Neural progenitor cell (in vitro differentiated cells): Measurements from ENCODE around the gene MOG.

Source experiments
- CTCF ChIP-seq: fragments of 200-600 bp; sonication (generic); IDR thresholded peaks from 2 replicates; pipeline ENCODE4 v1.5.1; 2017; ENCODE audit warnings: antibody characterized with exemption, mild to moderate bottlenecking
- EZH2phosphoT487 ChIP-seq: fragments of 200-600 bp; sonication (generic); IDR thresholded peaks from 2 replicates; pipeline ENCODE4 v1.6.1; 2017; ENCODE audit warnings: antibody characterized with exemption

GRCh38 chr6:29647927-29648642, 8.8 kb upstream of the MOG start:
- TF ChIP-seq CTCF (peak; percentile 64), EZH2phosphoT487 (no peak)
